ENCODE results near the gene PLCG1.

The PLCG1 gene

GRCh38 chr20:41166201-41167117, 29.1 kb downstream of the PLCG1 start:
- H3K4me1 ChIP-seq (ENCODE audit: control insufficient read depth, insufficient read depth, low read length) = no peaks in the 10 kb centered on the region
- no peaks in the 10 kb centered on the region for H3K9me3 ChIP-seq (ENCODE audit: control insufficient read depth, insufficient read depth, low read length)
- H3K27me3 ChIP-seq (ENCODE audit: control insufficient read depth, insufficient read depth, low read length) = no peaks in the 10 kb centered on the region
- no peak overlapping the region for H3K4me3 ChIP-seq (ENCODE audit: low read depth, low read length)
- H3K9ac ChIP-seq (ENCODE audit: low read depth, low read length) = no peak overlapping the region
- H3K36me3 ChIP-seq (ENCODE audit: control insufficient read depth, insufficient read depth, low read length) = peaks cover 92% of the 10 kb centered on the region

GRCh38 chr20:41167118-41167470, 29.8 kb downstream of the PLCG1 start:
- no peak overlapping the region for H3K9ac ChIP-seq (ENCODE audit: low read depth, low read length)
- no peak overlapping the region for H3K4me3 ChIP-seq (ENCODE audit: low read depth, low read length)
- H3K4me1 ChIP-seq (ENCODE audit: control insufficient read depth, insufficient read depth, low read length) = no peaks in the 10 kb centered on the region
- H3K36me3 ChIP-seq (ENCODE audit: control insufficient read depth, insufficient read depth, low read length) = peaks cover 94% of the 10 kb centered on the region
- no peaks in the 10 kb centered on the region for H3K9me3 ChIP-seq (ENCODE audit: control insufficient read depth, insufficient read depth, low read length)
- H3K27me3 ChIP-seq (ENCODE audit: control insufficient read depth, insufficient read depth, low read length) = no peaks in the 10 kb centered on the region

GRCh38 chr20:41167481-41168253, 30.3 kb downstream of the PLCG1 start:
- no peaks in the 10 kb centered on the region for H3K27me3 ChIP-seq (ENCODE audit: control insufficient read depth, insufficient read depth, low read length)
- no peak overlapping the region for H3K9ac ChIP-seq (ENCODE audit: low read depth, low read length)
- peaks cover 93% of the 10 kb centered on the region for H3K36me3 ChIP-seq (ENCODE audit: control insufficient read depth, insufficient read depth, low read length)
- no peak overlapping the region for H3K4me3 ChIP-seq (ENCODE audit: low read depth, low read length)
- no peaks in the 10 kb centered on the region for H3K9me3 ChIP-seq (ENCODE audit: control insufficient read depth, insufficient read depth, low read length)
- no peaks in the 10 kb centered on the region for H3K4me1 ChIP-seq (ENCODE audit: control insufficient read depth, insufficient read depth, low read length)

- Histone ChIP-seq H3K4me1 (ENCODE audit: control insufficient read depth, insufficient read depth, low read length) (no peaks in the 10 kb centered on the region), H3K4me3 (ENCODE audit: low read depth, low read length) (no peak overlapping the region), H3K9me3 (ENCODE audit: control insufficient read depth, insufficient read depth, low read length) (no peaks in the 10 kb centered on the region), H3K9ac (ENCODE audit: low read depth, low read length) (no peak overlapping the region), H3K36me3 (ENCODE audit: control insufficient read depth, insufficient read depth, low read length) (peaks cover 93% of the 10 kb centered on the region), H3K27me3 (ENCODE audit: control insufficient read depth, insufficient read depth, low read length) (no peaks in the 10 kb centered on the region)
These were observed 31.2 kb downstream of the PLCG1 start for GRCh38 chr20:41168281-41169161.

GRCh38 chr20:41169162-41169690, 31.9 kb downstream of the PLCG1 start:
- Histone ChIP-seq H3K27me3 (ENCODE audit: control insufficient read depth, insufficient read depth, low read length) (no peaks in the 10 kb centered on the region), H3K36me3 (ENCODE audit: control insufficient read depth, insufficient read depth, low read length) (peaks cover 93% of the 10 kb centered on the region), H3K4me1 (ENCODE audit: control insufficient read depth, insufficient read depth, low read length) (no peaks in the 10 kb centered on the region), H3K4me3 (ENCODE audit: low read depth, low read length) (no peak overlapping the region), H3K9me3 (ENCODE audit: control insufficient read depth, insufficient read depth, low read length) (no peaks in the 10 kb centered on the region), H3K9ac (ENCODE audit: low read depth, low read length) (no peak overlapping the region)

- Histone ChIP-seq H3K9me3 (ENCODE audit: control insufficient read depth, insufficient read depth, low read length) (no peaks in the 10 kb centered on the region), H3K4me3 (ENCODE audit: low read depth, low read length) (no peak overlapping the region), H3K4me1 (ENCODE audit: control insufficient read depth, insufficient read depth, low read length) (no peaks in the 10 kb centered on the region), H3K27me3 (ENCODE audit: control insufficient read depth, insufficient read depth, low read length) (no peaks in the 10 kb centered on the region), H3K36me3 (ENCODE audit: control insufficient read depth, insufficient read depth, low read length) (peaks cover 93% of the 10 kb centered on the region), H3K9ac (ENCODE audit: low read depth, low read length) (no peak overlapping the region)
These were observed 32.5 kb downstream of the PLCG1 start for GRCh38 chr20:41169791-41170351.

- H3K4me3 ChIP-seq (ENCODE audit: low read depth, low read length) = no peak overlapping the region
- H3K9me3 ChIP-seq (ENCODE audit: control insufficient read depth, insufficient read depth, low read length) = no peaks in the 10 kb centered on the region
- H3K36me3 ChIP-seq (ENCODE audit: control insufficient read depth, insufficient read depth, low read length) = peaks cover 91% of the 10 kb centered on the region
- H3K4me1 ChIP-seq (ENCODE audit: control insufficient read depth, insufficient read depth, low read length) = no peaks in the 10 kb centered on the region
- H3K9ac ChIP-seq (ENCODE audit: low read depth, low read length) = no peak overlapping the region
- no peaks in the 10 kb centered on the region for H3K27me3 ChIP-seq (ENCODE audit: control insufficient read depth, insufficient read depth, low read length)
These were observed 33.2 kb downstream of the PLCG1 start for GRCh38 chr20:41170386-41171105.

- Histone ChIP-seq H3K4me1 (ENCODE audit: control insufficient read depth, insufficient read depth, low read length) (no peaks in the 10 kb centered on the region), H3K4me3 (ENCODE audit: low read depth, low read length) (no peak overlapping the region), H3K36me3 (ENCODE audit: control insufficient read depth, insufficient read depth, low read length) (peaks cover 82% of the 10 kb centered on the region), H3K9ac (ENCODE audit: low read depth, low read length) (no peak overlapping the region), H3K9me3 (ENCODE audit: control insufficient read depth, insufficient read depth, low read length) (no peaks in the 10 kb centered on the region), H3K27me3 (ENCODE audit: control insufficient read depth, insufficient read depth, low read length) (no peaks in the 10 kb centered on the region)
These were observed 34.5 kb downstream of the PLCG1 start for GRCh38 chr20:41171736-41172295.

- Histone ChIP-seq H3K9me3 (ENCODE audit: control insufficient read depth, insufficient read depth, low read length) (no peaks in the 10 kb centered on the region), H3K4me3 (ENCODE audit: low read depth, low read length) (no peak overlapping the region), H3K9ac (ENCODE audit: low read depth, low read length) (no peak overlapping the region), H3K36me3 (ENCODE audit: control insufficient read depth, insufficient read depth, low read length) (peaks cover 79% of the 10 kb centered on the region), H3K27me3 (ENCODE audit: control insufficient read depth, insufficient read depth, low read length) (no peaks in the 10 kb centered on the region), H3K4me1 (ENCODE audit: control insufficient read depth, insufficient read depth, low read length) (no peaks in the 10 kb centered on the region)
These were observed 35.2 kb downstream of the PLCG1 start for GRCh38 chr20:41172296-41173140.
